OCI-LY7 (cell line): Measurements from ENCODE around the gene BUD13. TPM values are rescaled to one million over a fixed set of nuclear protein-coding genes. Genes with fewer than 3 reads are reported as not detected.

Experiments
- BruUV-seq: library from RNA; stranded (reverse); fragments of 400-500 nt; replicated peaks from 2 replicates; lab custom pipeline; 2021; lab: Mats Ljungman, UMichigan
- CTCF ChIA-PET: fragments of 300-600 bp; sonication (Branson Sonifier 250); formaldehyde crosslinking; loops from one replicate; lab custom pipeline; 2022; ENCODE audit warnings: antibody characterized with exemption; ENCODE audit not compliant: unreplicated experiment; lab: Charles Lee
- POLR2A ChIA-PET: fragments of 300-600 bp; sonication (Branson Sonifier 250); formaldehyde crosslinking; loops from one replicate; lab custom pipeline; 2022; ENCODE audit warnings: antibody characterized with exemption; lab: Charles Lee
- DNase-seq: peaks from one replicate; pipeline ENCODE4 v3.0.0-alpha.2; 2015; ENCODE audit warnings: low spot score
- H2AFZ ChIP-seq: fragments of 200-600 bp; sonication (generic), shearing (Covaris generic); 2 replicates; pipeline ENCODE4 v1.6.1; 2014; ENCODE audit warnings: mild to moderate bottlenecking, antibody characterized with exemption, low read length, moderate library complexity
- H3K27ac ChIP-seq: fragments of 200-600 bp; sonication (generic); 2 replicates; pipeline ENCODE4 v1.5.1; 2014; ENCODE audit warnings: mixed run types, low read depth, mild to moderate bottlenecking, moderate library complexity, low read length, inconsistent platforms; ENCODE audit not compliant: poor library complexity, severe bottlenecking
- H3K36me3 ChIP-seq: fragments of 200-600 bp; sonication (generic); 2 replicates; pipeline ENCODE4 v1.6.1; 2014; ENCODE audit warnings: mild to moderate bottlenecking, antibody characterized with exemption, low read length, moderate library complexity, mixed read lengths; ENCODE audit not compliant: insufficient read depth
- H3K4me1 ChIP-seq: fragments of 200-600 bp; sonication (generic); 2 replicates; pipeline ENCODE4 v1.5.1; 2014; ENCODE audit warnings: mild to moderate bottlenecking, low read length; ENCODE audit not compliant: insufficient read depth, poor library complexity, severe bottlenecking
- H3K4me2 ChIP-seq: fragments of 200-600 bp; sonication (generic); 2 replicates; pipeline ENCODE4 v1.6.1; 2014; ENCODE audit warnings: mild to moderate bottlenecking, low read length
- H3K4me3 ChIP-seq: fragments of 200-600 bp; sonication (generic); 2 replicates; pipeline ENCODE4 v1.5.1; 2014; ENCODE audit warnings: mild to moderate bottlenecking, low read depth, low read length; ENCODE audit not compliant: poor library complexity, severe bottlenecking
- H3K79me2 ChIP-seq: fragments of 200-600 bp; sonication (generic); 2 replicates; pipeline ENCODE4 v1.6.1; 2016; ENCODE audit warnings: low read depth, mild to moderate bottlenecking, low read length, moderate library complexity, mixed read lengths; ENCODE audit not compliant: insufficient read depth
- H3K9me2 ChIP-seq: fragments of 200-600 bp; sonication (generic); 2 replicates; pipeline ENCODE4 v1.6.1; 2016; ENCODE audit warnings: mild to moderate bottlenecking, low read length, mixed read lengths; ENCODE audit not compliant: insufficient read depth
- H3K9me3 ChIP-seq: fragments of 200-600 bp; sonication (generic); 2 replicates; pipeline ENCODE4 v1.6.1; 2014; ENCODE audit warnings: mild to moderate bottlenecking, mixed run types, low read length, mixed read lengths
- H4K20me1 ChIP-seq: fragments of 200-600 bp; sonication (generic); 2 replicates; pipeline ENCODE4 v1.6.1; 2014; ENCODE audit warnings: mild to moderate bottlenecking, antibody characterized with exemption, low read length, moderate library complexity, mixed read lengths; ENCODE audit not compliant: insufficient read depth
- EZH2phosphoT487 ChIP-seq: fragments of 200-600 bp; sonication (generic); IDR thresholded peaks from 2 replicates; pipeline ENCODE4 v1.6.1; 2018; ENCODE audit warnings: low read depth, borderline replicate concordance, mild to moderate bottlenecking, mixed run types, antibody characterized with exemption, low read length, moderate library complexity, mixed read lengths
- intact Hi-C: fragments of 100-400 bp; cut with micrococcal nuclease; formaldehyde crosslinking; loops from one replicate; pipeline ENCODE4 v1.10.0; 2022; ENCODE audit not compliant: unreplicated experiment
- total RNA-seq, 2 experiments: library from RNA; depleted of rRNA in 1 of 2; stranded (reverse); fragments of >200 nt in 1 of 2; shearing (Covaris generic) in 1 of 2; gene quantifications; 2 replicates each; pipeline ENCODE4 v1.2.3, GENCODE V29; 2014 to 2022
- TF ChIP-seq, protein P1 (sequence below): fragments of 200-600 bp; sonication (generic); conservative IDR thresholded peaks from 2 replicates; pipeline ENCODE4 v1.5.1; 2014; ENCODE audit warnings: mild to moderate bottlenecking, antibody characterized with exemption, low read length, moderate library complexity, mixed read lengths

Gene BUD13
- total RNA-seq, 2 experiments from 2014 or later: 28.6 to 30.3 TPM

GRCh38 chr11:116821050-116821918, 48.5 kb upstream of the BUD13 start:
- no TSS peak for BruUV-seq
- intact Hi-C loops: no loop called here

GRCh38 chr11:116819049-116819448, 46.3 kb upstream of the BUD13 start:
- CTCF ChIA-PET: no interaction called here
- H3K4me3 ChIP-seq: no peak overlapping the region
- H4K20me1 ChIP-seq: no peaks in the 10 kb centered on the region
- POLR2A ChIA-PET: no interaction called here
- H3K79me2 ChIP-seq: no peaks in the 10 kb centered on the region
- no peaks in the 10 kb centered on the region for H3K4me1 ChIP-seq
- TF ChIP-seq, protein P1, sequence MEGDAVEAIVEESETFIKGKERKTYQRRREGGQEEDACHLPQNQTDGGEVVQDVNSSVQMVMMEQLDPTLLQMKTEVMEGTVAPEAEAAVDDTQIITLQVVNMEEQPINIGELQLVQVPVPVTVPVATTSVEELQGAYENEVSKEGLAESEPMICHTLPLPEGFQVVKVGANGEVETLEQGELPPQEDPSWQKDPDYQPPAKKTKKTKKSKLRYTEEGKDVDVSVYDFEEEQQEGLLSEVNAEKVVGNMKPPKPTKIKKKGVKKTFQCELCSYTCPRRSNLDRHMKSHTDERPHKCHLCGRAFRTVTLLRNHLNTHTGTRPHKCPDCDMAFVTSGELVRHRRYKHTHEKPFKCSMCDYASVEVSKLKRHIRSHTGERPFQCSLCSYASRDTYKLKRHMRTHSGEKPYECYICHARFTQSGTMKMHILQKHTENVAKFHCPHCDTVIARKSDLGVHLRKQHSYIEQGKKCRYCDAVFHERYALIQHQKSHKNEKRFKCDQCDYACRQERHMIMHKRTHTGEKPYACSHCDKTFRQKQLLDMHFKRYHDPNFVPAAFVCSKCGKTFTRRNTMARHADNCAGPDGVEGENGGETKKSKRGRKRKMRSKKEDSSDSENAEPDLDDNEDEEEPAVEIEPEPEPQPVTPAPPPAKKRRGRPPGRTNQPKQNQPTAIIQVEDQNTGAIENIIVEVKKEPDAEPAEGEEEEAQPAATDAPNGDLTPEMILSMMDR: no peak
- TF ChIP-seq EZH2phosphoT487: no peak
- BruUV-seq: no TSS peak
- no peak for DNase-seq
- no peak overlapping the region for H2AFZ ChIP-seq
- no peak overlapping the region for H3K4me2 ChIP-seq
- no peaks in the 10 kb centered on the region for H3K36me3 ChIP-seq
- no peaks in the 10 kb centered on the region for H3K9me3 ChIP-seq
- no peak overlapping the region for H3K27ac ChIP-seq
- intact Hi-C loops: no loop called here
- H3K9me2 ChIP-seq: no peaks in the 10 kb centered on the region

More at GRCh38 chr11:116821050-116821918, 48.5 kb upstream of the BUD13 start:
- H3K4me1 ChIP-seq: no peaks in the 10 kb centered on the region
- no peak for DNase-seq
- no peaks in the 10 kb centered on the region for H4K20me1 ChIP-seq
- no peak overlapping the region for H3K4me3 ChIP-seq
- no peaks in the 10 kb centered on the region for H3K9me3 ChIP-seq
- no peaks in the 10 kb centered on the region for H3K9me2 ChIP-seq
- POLR2A ChIA-PET: no interaction called here
- no peak overlapping the region for H2AFZ ChIP-seq
- CTCF ChIA-PET: no interaction called here
- no peaks in the 10 kb centered on the region for H3K36me3 ChIP-seq
- TF ChIP-seq, protein P1: no peak
- no peak for TF ChIP-seq EZH2phosphoT487
- no peaks in the 10 kb centered on the region for H3K79me2 ChIP-seq
- no peak overlapping the region for H3K27ac ChIP-seq
- H3K4me2 ChIP-seq: no peak overlapping the region

DNA sequence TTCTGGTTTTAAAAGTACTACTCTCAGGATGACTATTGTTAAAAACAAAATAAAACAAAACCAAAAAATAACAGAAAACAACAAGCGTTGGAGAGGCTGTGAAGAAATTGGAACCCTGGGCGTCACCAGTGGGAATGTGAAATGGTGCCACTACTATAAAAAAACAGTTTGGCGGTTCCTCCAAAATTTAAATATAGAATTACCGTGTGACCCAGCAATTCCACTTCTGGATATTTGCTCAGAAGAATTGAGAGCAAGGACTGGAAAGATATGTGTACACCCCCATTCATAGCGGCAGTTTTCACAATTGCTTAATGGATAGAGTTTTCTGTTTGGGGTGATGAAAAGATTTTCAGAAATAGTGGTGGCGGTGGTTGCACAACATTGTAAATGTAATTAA, 41.7 kb upstream of the BUD13 start:
- intact Hi-C loops: no loop called here
- BruUV-seq: no TSS peak
- Histone ChIP-seq H3K79me2 (no peaks in the 10 kb centered on the region), H3K4me3 (no peak overlapping the region), H3K27ac (no peak overlapping the region), H3K4me2 (no peak overlapping the region), H4K20me1 (no peaks in the 10 kb centered on the region), H3K9me2 (no peaks in the 10 kb centered on the region), H3K9me3 (no peaks in the 10 kb centered on the region), H2AFZ (no peak overlapping the region), H3K4me1 (no peaks in the 10 kb centered on the region), H3K36me3 (no peaks in the 10 kb centered on the region)
- TF ChIP-seq, protein P1: no peak
- no peak for TF ChIP-seq EZH2phosphoT487
- DNase-seq: no peak
- ChIA-PET CTCF (no interaction called here), POLR2A (no interaction called here)
